Measurements from ENCODE around the gene CSMD2.

DNA sequence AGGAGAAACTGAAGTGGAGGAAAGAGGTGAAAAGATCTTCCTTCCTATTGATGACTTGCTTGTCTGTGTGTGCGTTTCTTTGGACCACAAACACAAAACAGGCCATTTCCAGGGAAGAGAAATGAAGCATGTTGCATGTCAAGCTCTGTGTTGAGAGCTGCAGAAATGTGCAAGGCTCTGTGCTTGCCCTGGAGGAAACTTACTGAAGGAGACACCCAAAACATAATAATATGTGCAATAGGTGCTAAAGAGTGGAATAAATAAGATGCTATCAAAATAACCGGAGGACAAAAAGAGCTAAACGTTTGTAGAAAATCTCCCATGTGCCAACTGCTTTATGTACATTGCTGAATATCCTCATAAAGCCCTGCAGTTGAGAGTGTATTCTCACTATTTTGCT is 496.3 kb downstream of the CSMD2 start:
- TF ChIP-seq, protein P1, sequence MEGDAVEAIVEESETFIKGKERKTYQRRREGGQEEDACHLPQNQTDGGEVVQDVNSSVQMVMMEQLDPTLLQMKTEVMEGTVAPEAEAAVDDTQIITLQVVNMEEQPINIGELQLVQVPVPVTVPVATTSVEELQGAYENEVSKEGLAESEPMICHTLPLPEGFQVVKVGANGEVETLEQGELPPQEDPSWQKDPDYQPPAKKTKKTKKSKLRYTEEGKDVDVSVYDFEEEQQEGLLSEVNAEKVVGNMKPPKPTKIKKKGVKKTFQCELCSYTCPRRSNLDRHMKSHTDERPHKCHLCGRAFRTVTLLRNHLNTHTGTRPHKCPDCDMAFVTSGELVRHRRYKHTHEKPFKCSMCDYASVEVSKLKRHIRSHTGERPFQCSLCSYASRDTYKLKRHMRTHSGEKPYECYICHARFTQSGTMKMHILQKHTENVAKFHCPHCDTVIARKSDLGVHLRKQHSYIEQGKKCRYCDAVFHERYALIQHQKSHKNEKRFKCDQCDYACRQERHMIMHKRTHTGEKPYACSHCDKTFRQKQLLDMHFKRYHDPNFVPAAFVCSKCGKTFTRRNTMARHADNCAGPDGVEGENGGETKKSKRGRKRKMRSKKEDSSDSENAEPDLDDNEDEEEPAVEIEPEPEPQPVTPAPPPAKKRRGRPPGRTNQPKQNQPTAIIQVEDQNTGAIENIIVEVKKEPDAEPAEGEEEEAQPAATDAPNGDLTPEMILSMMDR (conservative IDR thresholded peaks at IDR 0.05; ENCODE audit: low read depth, low read length): no peak
- TF ChIP-seq EZH2 (IDR thresholded peaks at IDR 0.05; ENCODE audit: borderline replicate concordance, low read depth, low read length, poor library complexity, severe bottlenecking): no peak
